Tibial nerve (tissue), 4 donors: ENCODE results near the gene PSME4.

Experiments used
- EP300 ChIP-seq, 2 donors: sonication (generic); formaldehyde crosslinking; IDR thresholded peaks; one replicate each; pipeline ENCODE4 v1.6.1; 2017; ENCODE audit warnings: antibody characterized with exemption in 2 of 2, mild to moderate bottlenecking in 1 of 2
- POLR2A ChIP-seq, 2 donors: fragments of 450-650 bp; IDR thresholded peaks; one replicate each; pipeline ENCODE4 v1.6.1; 2017; ENCODE audit warnings: antibody characterized with exemption in 2 of 2, mild to moderate bottlenecking in 2 of 2, moderate library complexity in 2 of 2
- TF ChIP-seq, protein P1 (sequence below), 5 experiments: fragments of 200-600 bp in 3 of 5; fragments of 450-650 bp in 2 of 5; sonication (generic) in 3 of 5; IDR thresholded peaks; one replicate each; pipeline ENCODE4 v1.5.1; 2016 to 2019; ENCODE audit warnings: antibody characterized with exemption in 5 of 5, mild to moderate bottlenecking in 3 of 5, moderate library complexity in 2 of 5

GRCh38 chr2:53859206-53860181 lies 111.3 kb downstream of the PSME4 start, which contains the start of gene GPR75:
- TF ChIP-seq, protein P1, sequence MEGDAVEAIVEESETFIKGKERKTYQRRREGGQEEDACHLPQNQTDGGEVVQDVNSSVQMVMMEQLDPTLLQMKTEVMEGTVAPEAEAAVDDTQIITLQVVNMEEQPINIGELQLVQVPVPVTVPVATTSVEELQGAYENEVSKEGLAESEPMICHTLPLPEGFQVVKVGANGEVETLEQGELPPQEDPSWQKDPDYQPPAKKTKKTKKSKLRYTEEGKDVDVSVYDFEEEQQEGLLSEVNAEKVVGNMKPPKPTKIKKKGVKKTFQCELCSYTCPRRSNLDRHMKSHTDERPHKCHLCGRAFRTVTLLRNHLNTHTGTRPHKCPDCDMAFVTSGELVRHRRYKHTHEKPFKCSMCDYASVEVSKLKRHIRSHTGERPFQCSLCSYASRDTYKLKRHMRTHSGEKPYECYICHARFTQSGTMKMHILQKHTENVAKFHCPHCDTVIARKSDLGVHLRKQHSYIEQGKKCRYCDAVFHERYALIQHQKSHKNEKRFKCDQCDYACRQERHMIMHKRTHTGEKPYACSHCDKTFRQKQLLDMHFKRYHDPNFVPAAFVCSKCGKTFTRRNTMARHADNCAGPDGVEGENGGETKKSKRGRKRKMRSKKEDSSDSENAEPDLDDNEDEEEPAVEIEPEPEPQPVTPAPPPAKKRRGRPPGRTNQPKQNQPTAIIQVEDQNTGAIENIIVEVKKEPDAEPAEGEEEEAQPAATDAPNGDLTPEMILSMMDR (IDR thresholded peaks at IDR 0.05): no peak
- no peak for TF ChIP-seq POLR2A (IDR thresholded peaks at IDR 0.05)
- TF ChIP-seq EP300 (IDR thresholded peaks at IDR 0.05): no peak
